Measurements from ENCODE around the gene NUAK2.
A peak's percentile ranks its signal among the peaks of the same experiment; 100 is the strongest.

Gene NUAK2

GRCh38 chr1:205255941-205256780, 65.4 kb downstream of the NUAK2 start:
- Mint-ChIP-seq H3K36me3 (ENCODE audit: low read depth) (peaks cover 5% of the 10 kb centered on the region), H3K4me3 (no peak overlapping the region), H3K27ac (peak overlapping the region; percentile 53), H3K27me3 (no peaks in the 10 kb centered on the region), H3K4me1 (ENCODE audit: low read depth) (peaks cover 4% of the 10 kb centered on the region), H3K9me3 (no peaks in the 10 kb centered on the region)
